Psoas muscle (tissue), 8 donors: ENCODE data around the gene SH3PXD2B. TPM values are rescaled to one million over a fixed set of nuclear protein-coding genes. Genes with fewer than 3 reads are reported as not detected.

ENCODE experiments used
- ATAC-seq, 4 donors: fragments of 200-7000 bp; cut with Tn5 transposase; one replicate each; pipeline ENCODE4 v1.9.1; 2020; ENCODE audit warnings: moderate library complexity in 3 of 4, mild to moderate bottlenecking in 2 of 4
- DNase-seq, 2 donors: peaks; one replicate each; pipeline ENCODE4 v3.0.0-alpha.2; 2020
- H3K27ac ChIP-seq: fragments of 200-600 bp; one replicate; pipeline ENCODE4 v1.8.0; 2022
- H3K27me3 ChIP-seq, 3 donors: fragments of 200-600 bp in 1 of 3; one replicate each; pipeline versions ENCODE4 v1.6.1 to v1.8.0; 2013 to 2022; ENCODE audit warnings: low read length in 2 of 3, mild to moderate bottlenecking in 2 of 3, moderate library complexity in 1 of 3; ENCODE audit not compliant: insufficient read depth in 3 of 3
- H3K36me3 ChIP-seq, 2 donors: fragments of 200-600 bp in 1 of 2; one replicate each; pipeline versions ENCODE4 v1.6.1 to v1.8.0; 2013 to 2022; ENCODE audit warnings: low read depth in 1 of 2, mild to moderate bottlenecking in 1 of 2, moderate library complexity in 1 of 2; ENCODE audit not compliant: insufficient read depth in 1 of 2
- H3K4me1 ChIP-seq: fragments of 200-600 bp; one replicate; pipeline ENCODE4 v1.8.0; 2022
- H3K4me3 ChIP-seq: fragments of 200-600 bp; one replicate; pipeline ENCODE4 v1.8.0; 2022; ENCODE audit warnings: mild to moderate bottlenecking
- H3K9me3 ChIP-seq: fragments of 200-600 bp; one replicate; pipeline ENCODE4 v1.8.0; 2022
- WGBS, 3 donors: extraction: QIAGEN DNeasy Blood & Tissue Kit; methylation state at CpG; one replicate each; pipeline versions ENCODE4 v1.1.6 to v1.1.7; 2013; 5-methylcytosine and 5-hydroxymethylcytosine counted together
- intact Hi-C, 2 donors: fragments of 100-400 bp; cut with DNase I; formaldehyde crosslinking; loops; one replicate each; pipeline versions ENCODE4 v1.11.0 to v1.14.2; 2022
- polyA plus RNA-seq, 3 donors: library from polyadenylated mRNA; stranded (reverse); fragments of 200-250 nt; gene quantifications; one replicate each; pipeline ENCODE4 v1.2.3, GENCODE V29; 2013
- total RNA-seq, 4 donors: library from RNA; stranded (reverse); fragmentation: NEBNext Ultra II Directional in 2 of 4; extraction: Animal tissue kit (Norgen Biotek cat#: 25700) in 2 of 4; gene quantifications; one replicate each; pipeline versions ENCODE4 v1.2.1 to v1.2.4, GENCODE V29; 2021 to 2023
- TF ChIP-seq, protein P1 (sequence below): fragments of 200-600 bp; IDR thresholded peaks from one replicate; pipeline ENCODE4 v1.8.0; 2022; ENCODE audit warnings: antibody characterized with exemption
- donor health status: healthy with polysubstance abuse.
- donor health status: DM: no; HTN: no; CAD: no; lungs with moderate emphysema.
- donor health status: Bipolar disorder and iron deficiency.
- donor health status: healthy.
- donor health status: DM: yes; HTN: yes; CAD: no.
- donor health status: DM: no; HTN: no; CAD: no.
- donor health status: DM: no; HTN: no; CAD: no.
- donor health status: DM: yes; HTN: yes; CAD: no.

Gene SH3PXD2B
- total and polyA plus RNA-seq, 7 donors: 0.58 to 5.3 (median 2.5) TPM

DNA sequence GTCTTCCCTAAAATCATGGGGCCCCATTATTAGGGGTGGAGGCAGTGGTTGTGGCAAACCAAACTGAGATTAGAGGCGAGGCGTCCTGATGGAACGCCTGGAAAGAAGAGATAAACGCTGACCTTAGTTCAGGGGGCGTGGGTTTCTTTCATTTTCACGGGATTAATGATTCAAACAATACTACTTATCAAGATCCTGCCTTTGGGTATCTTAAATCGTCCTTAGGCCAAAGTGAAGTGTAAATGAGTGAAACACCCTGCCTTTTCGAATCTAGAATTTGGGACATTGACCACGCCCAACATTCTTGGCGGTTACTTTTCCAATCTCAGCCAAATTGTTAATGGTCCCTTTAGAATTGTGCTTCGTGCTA, 169.7 kb downstream of the SH3PXD2B start:
- Histone ChIP-seq H3K4me3 (peak overlapping the region; percentile 94), H3K9me3 (no peaks in the 10 kb centered on the region), H3K36me3 (no peaks in the 10 kb centered on the region), H3K27ac (peak overlapping the region; percentile 93), H3K27me3 (no peaks in the 10 kb centered on the region), H3K4me1 (peaks cover 15% of the 10 kb centered on the region)
- TF ChIP-seq, protein P1, sequence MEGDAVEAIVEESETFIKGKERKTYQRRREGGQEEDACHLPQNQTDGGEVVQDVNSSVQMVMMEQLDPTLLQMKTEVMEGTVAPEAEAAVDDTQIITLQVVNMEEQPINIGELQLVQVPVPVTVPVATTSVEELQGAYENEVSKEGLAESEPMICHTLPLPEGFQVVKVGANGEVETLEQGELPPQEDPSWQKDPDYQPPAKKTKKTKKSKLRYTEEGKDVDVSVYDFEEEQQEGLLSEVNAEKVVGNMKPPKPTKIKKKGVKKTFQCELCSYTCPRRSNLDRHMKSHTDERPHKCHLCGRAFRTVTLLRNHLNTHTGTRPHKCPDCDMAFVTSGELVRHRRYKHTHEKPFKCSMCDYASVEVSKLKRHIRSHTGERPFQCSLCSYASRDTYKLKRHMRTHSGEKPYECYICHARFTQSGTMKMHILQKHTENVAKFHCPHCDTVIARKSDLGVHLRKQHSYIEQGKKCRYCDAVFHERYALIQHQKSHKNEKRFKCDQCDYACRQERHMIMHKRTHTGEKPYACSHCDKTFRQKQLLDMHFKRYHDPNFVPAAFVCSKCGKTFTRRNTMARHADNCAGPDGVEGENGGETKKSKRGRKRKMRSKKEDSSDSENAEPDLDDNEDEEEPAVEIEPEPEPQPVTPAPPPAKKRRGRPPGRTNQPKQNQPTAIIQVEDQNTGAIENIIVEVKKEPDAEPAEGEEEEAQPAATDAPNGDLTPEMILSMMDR: no peak
- 2% methylated on average over 11 of the region's 11 CpGs for WGBS, 3 donors
- intact Hi-C loops: no loop called here
- ATAC-seq: no peak
- DNase-seq: no peak

DNA sequence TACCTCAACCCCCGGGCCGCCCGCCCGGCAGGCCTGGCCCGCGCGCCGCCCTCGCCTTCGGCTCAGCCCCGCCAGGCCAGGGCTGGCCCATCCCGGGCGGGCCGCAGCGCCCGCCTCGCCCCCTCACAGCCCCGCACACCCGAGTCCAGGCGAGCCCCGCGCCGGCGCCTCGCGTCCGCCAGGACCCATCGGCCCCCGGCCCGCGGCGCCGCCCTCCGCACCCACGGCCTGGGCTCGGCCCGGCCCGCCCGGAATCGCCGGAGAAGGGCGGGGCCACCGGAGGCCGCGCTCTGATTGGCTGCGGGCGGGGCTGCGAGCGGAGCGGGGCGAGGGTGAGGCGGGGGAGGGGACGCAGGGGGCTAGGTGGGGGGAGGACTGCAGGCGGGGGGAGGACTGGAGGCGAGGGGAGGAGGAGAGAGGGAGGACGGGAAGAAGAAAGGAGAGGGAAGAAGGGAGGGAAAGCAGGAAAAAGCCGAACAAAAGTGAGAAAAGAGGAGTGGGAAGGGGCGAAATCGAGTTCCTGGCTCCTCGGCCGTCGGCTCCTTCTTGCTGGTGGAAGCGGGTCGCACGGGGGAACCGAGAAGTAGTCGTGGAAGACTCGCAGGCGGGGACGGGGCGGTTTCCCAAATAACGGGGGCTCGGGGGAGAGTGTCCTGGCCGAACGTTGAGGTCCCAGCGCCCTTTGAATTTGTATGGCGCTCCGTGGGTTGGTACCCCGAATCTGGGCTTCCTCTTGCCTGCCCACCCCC, 170.3 kb downstream of the SH3PXD2B start:
- 1 to 2% (median 1%) methylated on average over 44 to 79 of the region's 79 CpGs for WGBS, 3 donors
- Histone ChIP-seq H3K4me1 (peaks cover 15% of the 10 kb centered on the region), H3K9me3 (no peaks in the 10 kb centered on the region), H3K36me3 (no peaks in the 10 kb centered on the region), H3K4me3 (peak overlapping the region; percentile 94), H3K27me3 (no peaks in the 10 kb centered on the region), H3K27ac (peak overlapping the region; percentile 93)
- TF ChIP-seq, protein P1: no peak
- DNase-seq (peak; percentile 88 to 91), ATAC-seq (peak; percentile 90 to 94 (median 92))
- intact Hi-C loops: loop anchor here in 1 of 2 donors (1.0 kb wide), 1 partner anchor 96 kb away; the partner anchor contains the start of gene STK10

DNA sequence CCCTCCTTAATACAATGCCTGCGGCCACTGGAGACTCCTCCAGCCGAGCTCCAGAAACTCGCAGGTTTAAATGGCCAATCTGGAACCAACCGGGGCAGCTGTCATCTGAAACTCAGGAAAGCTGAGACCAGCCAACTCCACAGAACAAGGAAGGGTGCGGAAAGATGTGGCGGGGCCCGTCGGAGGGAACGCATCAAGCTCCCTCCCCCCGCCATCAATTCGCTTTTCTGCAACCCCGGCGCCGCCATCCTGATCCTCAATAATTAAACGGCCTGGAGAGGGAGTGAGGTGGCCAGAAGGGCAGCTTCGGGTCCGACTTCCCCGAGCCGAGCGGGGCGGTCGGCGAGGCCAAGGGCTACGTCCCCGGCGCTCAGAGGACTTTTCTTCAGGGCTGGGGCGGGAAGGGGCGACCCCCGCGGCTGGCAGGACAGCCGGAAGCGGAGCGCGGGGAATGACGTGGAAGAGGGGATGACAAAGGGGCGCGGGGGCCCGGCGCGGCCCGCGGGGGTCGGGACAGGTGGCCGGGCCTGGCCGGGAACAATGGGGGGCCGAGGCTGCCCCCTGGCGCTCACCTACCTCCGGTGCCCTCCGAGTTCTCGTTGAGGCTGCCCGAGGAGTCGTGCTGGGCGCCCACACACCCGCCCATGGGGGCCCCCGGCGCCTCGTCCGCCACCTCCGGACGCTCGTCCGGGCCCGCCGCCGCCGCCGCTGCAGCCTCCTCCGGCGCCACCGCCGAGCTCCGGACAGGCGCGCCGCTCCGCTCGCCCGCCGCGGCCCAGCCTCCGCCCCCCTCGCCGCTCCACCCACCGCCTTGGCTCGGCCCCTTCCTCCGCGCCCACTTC, 171.1 kb downstream of the SH3PXD2B start, which contains the start of gene UBTD2:
UBTD2 (minus strand) TSS at position 745 of the 842 bp plus-strand sequence; CDS start at position 646, 99 bp downstream.
- ATAC-seq (peak; percentile 83 to 89 (median 85)), DNase-seq (peak; percentile 85 to 91)
- Histone ChIP-seq H3K27me3 (no peaks in the 10 kb centered on the region), H3K36me3 (no peaks in the 10 kb centered on the region), H3K4me1 (peaks cover 15% of the 10 kb centered on the region), H3K27ac (peak within 1 kb of the TSS; percentile 93), H3K9me3 (no peaks in the 10 kb centered on the region), H3K4me3 (peak within 1 kb of the TSS; percentile 94)
- TF ChIP-seq, protein P1: peak; percentile 59
- 0 to 1% (median 1%) methylated on average over 36 to 87 of the region's 87 CpGs for WGBS, 3 donors
- intact Hi-C loops: loop anchor here in 1 of 2 donors (1.0 kb wide), 1 partner anchor 95 kb away; the partner anchor contains the start of gene STK10

DNA sequence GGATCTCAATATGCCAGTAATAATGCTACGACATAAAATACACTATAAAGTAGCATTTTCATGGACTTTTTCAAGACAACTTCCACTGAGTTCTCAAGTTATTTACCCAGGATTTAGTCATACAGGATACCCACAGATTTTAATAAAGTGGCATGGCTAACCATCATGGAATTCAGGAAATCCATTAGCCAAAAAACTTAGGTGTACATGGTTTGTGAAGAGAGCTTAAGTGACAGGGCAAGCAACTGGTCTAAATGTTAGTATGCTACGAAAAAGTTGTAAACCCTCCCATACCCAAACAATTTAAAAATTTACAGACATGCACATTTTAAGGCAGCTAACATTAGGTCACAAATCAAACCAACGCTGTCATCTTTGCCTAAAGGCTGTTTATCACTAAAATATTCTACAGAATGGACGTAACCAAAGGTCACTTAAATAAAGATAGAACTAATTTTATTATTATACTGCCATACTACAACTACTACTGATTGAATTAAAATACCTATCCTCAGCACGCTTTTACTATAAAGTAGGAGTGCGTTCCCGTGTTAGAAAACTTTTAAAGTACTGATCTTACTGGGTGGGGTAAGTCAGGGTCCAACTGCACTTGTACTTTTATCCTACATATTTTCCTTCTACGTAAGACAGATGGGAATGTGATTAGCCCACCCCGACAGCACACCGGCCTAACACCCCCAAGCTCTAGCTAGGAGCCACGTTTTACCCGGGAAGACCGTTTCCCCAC, 171.9 kb downstream of the SH3PXD2B start:
- peaks cover 15% of the 10 kb centered on the region for H3K4me1 ChIP-seq
- ATAC-seq (no peak), DNase-seq (no peak)
- WGBS, 3 donors: 10 to 16% (median 15%) methylated on average over 13 of the region's 13 CpGs
- H3K9me3 ChIP-seq: no peaks in the 10 kb centered on the region
- H3K27me3 ChIP-seq: no peaks in the 10 kb centered on the region
- H3K27ac ChIP-seq: peak overlapping the region; percentile 93
- H3K4me3 ChIP-seq: peak overlapping the region; percentile 94
- intact Hi-C loops: loop anchor here in 1 of 2 donors (1.0 kb wide), 1 partner anchor 94 kb away; the partner anchor contains the start of gene STK10
- no peaks in the 10 kb centered on the region for H3K36me3 ChIP-seq
- TF ChIP-seq, protein P1: no peak
